ENCODE measurements around the gene APLP2. TPM values are rescaled to one million over a fixed set of nuclear protein-coding genes. Genes with fewer than 3 reads are reported as not detected.

The APLP2 gene
- total and polyA plus RNA-seq, 9 of the 15 experiments (the other 6 are each of a cell fraction or from before 2014, with no cell fraction given): 17.4 to 164 (median 118) TPM

DNA sequence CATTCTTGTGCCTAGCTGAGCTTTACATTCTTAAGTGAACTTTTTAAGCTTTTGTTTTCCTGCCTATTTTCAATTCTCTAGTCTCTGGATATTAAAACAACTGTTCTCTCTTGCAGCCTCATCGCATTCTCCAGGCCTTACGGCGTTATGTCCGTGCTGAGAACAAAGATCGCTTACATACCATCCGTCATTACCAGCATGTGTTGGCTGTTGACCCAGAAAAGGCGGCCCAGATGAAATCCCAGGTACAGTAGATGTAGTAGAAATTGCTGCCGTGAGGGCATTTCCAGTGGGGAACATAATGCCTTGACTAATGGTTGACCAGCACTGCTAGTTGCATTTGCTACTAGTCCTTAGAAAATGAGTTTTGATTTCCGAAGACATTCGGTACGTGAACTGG, 60.2 kb downstream of the APLP2 start:
- Histone ChIP-seq H3K4me2 (ENCODE audit: insufficient read depth, low read length) (no peak overlapping the region), H3K27me3 (ENCODE audit: control insufficient read depth in 2 of 2, insufficient read depth in 2 of 2, low read length in 2 of 2) (no peaks in the 10 kb centered on the region), H3K4me3 (no peak overlapping the region), H3K9me3 (replicated peaks; ENCODE audit: control insufficient read depth, insufficient read depth, low read depth, low read length) (no peaks in the 10 kb centered on the region), H3K9ac (ENCODE audit: insufficient read depth in 1 of 2, low read depth in 2 of 2, low read length in 2 of 2) (no peak overlapping the region), H3K36me3 (ENCODE audit: control insufficient read depth, insufficient read depth, low read length) (peaks cover 97% of the 10 kb centered on the region), H3K4me1 (replicated peaks in 1 of 2; ENCODE audit: control insufficient read depth in 2 of 2, insufficient read depth in 2 of 2, low read length in 2 of 2) (peaks cover 0 to 2% of the 10 kb centered on the region in 2 experiments; a peak in 1 of 5 replicates), H3K9me1 (ENCODE audit: control insufficient read depth, insufficient read depth, low read length) (no peaks in the 10 kb centered on the region), H4K20me1 (replicated peaks; ENCODE audit: control insufficient read depth, insufficient read depth, low read length) (no peaks in the 10 kb centered on the region), H3K27ac (ENCODE audit: extremely low read depth, low read depth, low read length) (no peak overlapping the region), H2AFZ (ENCODE audit: low read depth, low read length) (no peak overlapping the region), H3K79me2 (ENCODE audit: control insufficient read depth, insufficient read depth, low read length) (no peaks in the 10 kb centered on the region; the same call in 2 of the 3 replicates)
- ChIA-PET CTCF (ENCODE audit: low intra/inter-chr PET ratio) (interaction anchor here (3.6 kb wide), 1 partner anchor 206 kb away, joined by 54 read pairs; no protein-coding TSS in a partner anchor), POLR2A (no interaction called here)
- in situ Hi-C loops (cut with MboI): loop anchor here (5.0 kb wide), 1 partner anchor 203 kb away; no protein-coding TSS in a partner anchor
- FAIRE-seq: no peak
- TF ChIP-seq, protein P1, sequence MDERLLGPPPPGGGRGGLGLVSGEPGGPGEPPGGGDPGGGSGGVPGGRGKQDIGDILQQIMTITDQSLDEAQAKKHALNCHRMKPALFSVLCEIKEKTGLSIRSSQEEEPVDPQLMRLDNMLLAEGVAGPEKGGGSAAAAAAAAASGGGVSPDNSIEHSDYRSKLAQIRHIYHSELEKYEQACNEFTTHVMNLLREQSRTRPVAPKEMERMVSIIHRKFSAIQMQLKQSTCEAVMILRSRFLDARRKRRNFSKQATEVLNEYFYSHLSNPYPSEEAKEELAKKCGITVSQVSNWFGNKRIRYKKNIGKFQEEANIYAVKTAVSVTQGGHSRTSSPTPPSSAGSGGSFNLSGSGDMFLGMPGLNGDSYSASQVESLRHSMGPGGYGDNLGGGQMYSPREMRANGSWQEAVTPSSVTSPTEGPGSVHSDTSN (CRISPR knock-in tag; IDR thresholded peaks at IDR 0.05; ENCODE audit: low read depth): no peak
- TF ChIP-seq, protein P1 (tag; conservative IDR thresholded peaks at IDR 0.05; ENCODE audit: low read depth): no peak
- TF ChIP-seq TAF7 (tag; IDR thresholded peaks at IDR 0.05) (no peak), CHD2 (IDR thresholded peaks at IDR 0.05; ENCODE audit: low read depth, low read length) (no peak), ZNF24 (IDR thresholded peaks at IDR 0.05) (no peak)
- TF ChIP-seq, protein P2, sequence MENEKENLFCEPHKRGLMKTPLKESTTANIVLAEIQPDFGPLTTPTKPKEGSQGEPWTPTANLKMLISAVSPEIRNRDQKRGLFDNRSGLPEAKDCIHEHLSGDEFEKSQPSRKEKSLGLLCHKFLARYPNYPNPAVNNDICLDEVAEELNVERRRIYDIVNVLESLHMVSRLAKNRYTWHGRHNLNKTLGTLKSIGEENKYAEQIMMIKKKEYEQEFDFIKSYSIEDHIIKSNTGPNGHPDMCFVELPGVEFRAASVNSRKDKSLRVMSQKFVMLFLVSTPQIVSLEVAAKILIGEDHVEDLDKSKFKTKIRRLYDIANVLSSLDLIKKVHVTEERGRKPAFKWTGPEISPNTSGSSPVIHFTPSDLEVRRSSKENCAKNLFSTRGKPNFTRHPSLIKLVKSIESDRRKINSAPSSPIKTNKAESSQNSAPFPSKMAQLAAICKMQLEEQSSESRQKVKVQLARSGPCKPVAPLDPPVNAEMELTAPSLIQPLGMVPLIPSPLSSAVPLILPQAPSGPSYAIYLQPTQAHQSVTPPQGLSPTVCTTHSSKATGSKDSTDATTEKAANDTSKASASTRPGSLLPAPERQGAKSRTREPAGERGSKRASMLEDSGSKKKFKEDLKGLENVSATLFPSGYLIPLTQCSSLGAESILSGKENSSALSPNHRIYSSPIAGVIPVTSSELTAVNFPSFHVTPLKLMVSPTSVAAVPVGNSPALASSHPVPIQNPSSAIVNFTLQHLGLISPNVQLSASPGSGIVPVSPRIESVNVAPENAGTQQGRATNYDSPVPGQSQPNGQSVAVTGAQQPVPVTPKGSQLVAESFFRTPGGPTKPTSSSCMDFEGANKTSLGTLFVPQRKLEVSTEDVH (IDR thresholded peaks at IDR 0.05; ENCODE audit: low read depth, partially characterized antibody): no peak
- TF ChIP-seq, protein P3, sequence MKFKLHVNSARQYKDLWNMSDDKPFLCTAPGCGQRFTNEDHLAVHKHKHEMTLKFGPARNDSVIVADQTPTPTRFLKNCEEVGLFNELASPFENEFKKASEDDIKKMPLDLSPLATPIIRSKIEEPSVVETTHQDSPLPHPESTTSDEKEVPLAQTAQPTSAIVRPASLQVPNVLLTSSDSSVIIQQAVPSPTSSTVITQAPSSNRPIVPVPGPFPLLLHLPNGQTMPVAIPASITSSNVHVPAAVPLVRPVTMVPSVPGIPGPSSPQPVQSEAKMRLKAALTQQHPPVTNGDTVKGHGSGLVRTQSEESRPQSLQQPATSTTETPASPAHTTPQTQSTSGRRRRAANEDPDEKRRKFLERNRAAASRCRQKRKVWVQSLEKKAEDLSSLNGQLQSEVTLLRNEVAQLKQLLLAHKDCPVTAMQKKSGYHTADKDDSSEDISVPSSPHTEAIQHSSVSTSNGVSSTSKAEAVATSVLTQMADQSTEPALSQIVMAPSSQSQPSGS (CRISPR knock-in tag; IDR thresholded peaks at IDR 0.05): no peak
- TF ChIP-seq, protein P4, sequence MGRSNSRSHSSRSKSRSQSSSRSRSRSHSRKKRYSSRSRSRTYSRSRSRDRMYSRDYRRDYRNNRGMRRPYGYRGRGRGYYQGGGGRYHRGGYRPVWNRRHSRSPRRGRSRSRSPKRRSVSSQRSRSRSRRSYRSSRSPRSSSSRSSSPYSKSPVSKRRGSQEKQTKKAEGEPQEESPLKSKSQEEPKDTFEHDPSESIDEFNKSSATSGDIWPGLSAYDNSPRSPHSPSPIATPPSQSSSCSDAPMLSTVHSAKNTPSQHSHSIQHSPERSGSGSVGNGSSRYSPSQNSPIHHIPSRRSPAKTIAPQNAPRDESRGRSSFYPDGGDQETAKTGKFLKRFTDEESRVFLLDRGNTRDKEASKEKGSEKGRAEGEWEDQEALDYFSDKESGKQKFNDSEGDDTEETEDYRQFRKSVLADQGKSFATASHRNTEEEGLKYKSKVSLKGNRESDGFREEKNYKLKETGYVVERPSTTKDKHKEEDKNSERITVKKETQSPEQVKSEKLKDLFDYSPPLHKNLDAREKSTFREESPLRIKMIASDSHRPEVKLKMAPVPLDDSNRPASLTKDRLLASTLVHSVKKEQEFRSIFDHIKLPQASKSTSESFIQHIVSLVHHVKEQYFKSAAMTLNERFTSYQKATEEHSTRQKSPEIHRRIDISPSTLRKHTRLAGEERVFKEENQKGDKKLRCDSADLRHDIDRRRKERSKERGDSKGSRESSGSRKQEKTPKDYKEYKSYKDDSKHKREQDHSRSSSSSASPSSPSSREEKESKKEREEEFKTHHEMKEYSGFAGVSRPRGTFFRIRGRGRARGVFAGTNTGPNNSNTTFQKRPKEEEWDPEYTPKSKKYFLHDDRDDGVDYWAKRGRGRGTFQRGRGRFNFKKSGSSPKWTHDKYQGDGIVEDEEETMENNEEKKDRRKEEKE (IDR thresholded peaks at IDR 0.05; ENCODE audit: borderline replicate concordance in 1 of 2, control insufficient read depth in 1 of 2, low read depth in 2 of 2, low read length in 1 of 2): no peak
- TF ChIP-seq, protein P5, sequence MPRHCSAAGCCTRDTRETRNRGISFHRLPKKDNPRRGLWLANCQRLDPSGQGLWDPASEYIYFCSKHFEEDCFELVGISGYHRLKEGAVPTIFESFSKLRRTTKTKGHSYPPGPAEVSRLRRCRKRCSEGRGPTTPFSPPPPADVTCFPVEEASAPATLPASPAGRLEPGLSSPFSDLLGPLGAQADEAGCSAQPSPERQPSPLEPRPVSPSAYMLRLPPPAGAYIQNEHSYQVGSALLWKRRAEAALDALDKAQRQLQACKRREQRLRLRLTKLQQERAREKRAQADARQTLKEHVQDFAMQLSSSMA (CRISPR knock-in tag; IDR thresholded peaks at IDR 0.05): no peak
- no peak for DNase-seq (ENCODE audit: extremely low read depth in 1 of 4, low spot score in 3 of 4)
- intact Hi-C loops (cut with micrococcal nuclease): loop anchor here (10.0 kb wide), 1 partner anchor 345 kb away; no protein-coding TSS in a partner anchor
- ATAC-seq: no peak
- no TSS peak for BruUV-seq (replicated peaks)
- WGBS (ENCODE audit: insufficient coverage, low coverage, missing lambda C conversion rate): 95% methylated on average over 11 of the region's 11 CpGs
